Forelimb muscle (tissue), 1 donor: ENCODE measurements around the gene BMP6. TPM values are rescaled to one million over a fixed set of nuclear protein-coding genes. Genes with fewer than 3 reads are reported as not detected.

Experiments
- polyA plus RNA-seq: library from polyadenylated mRNA; unstranded; fragments of 120-200 nt; gene quantifications from one replicate; pipeline ENCODE4 v1.2.1, GENCODE V29; 2013; ENCODE audit not compliant: insufficient read length

The BMP6 gene
- polyA plus RNA-seq, 1 donor = 0.82 TPM

Other genes starting within 250 kb of the BMP6 start
- gene DSP, start 184.4 kb upstream of the BMP6 start, polyA plus RNA-seq = 2.4 TPM
- gene SNRNP48, start 135.9 kb upstream of the BMP6 start, polyA plus RNA-seq = 15.1 TPM
- gene TXNDC5, start 184.7 kb downstream of the BMP6 start, polyA plus RNA-seq = 90.0 TPM